Breast epithelium (tissue), 4 donors: ENCODE results near the gene GORAB. TPM values are rescaled to one million over a fixed set of nuclear protein-coding genes. Genes with fewer than 3 reads are reported as not detected.

Source experiments
- DNase-seq, 2 donors: peaks; one replicate each; pipeline ENCODE4 v3.0.0-alpha.2; 2019; ENCODE audit warnings: low spot score in 2 of 2
- H3K27ac ChIP-seq, 2 donors: fragments of 200-600 bp; sonication (generic) in 1 of 2; one replicate each; pipeline ENCODE4 v1.5.1; 2016 to 2019; ENCODE audit warnings: mild to moderate bottlenecking in 1 of 2
- H3K27me3 ChIP-seq, 2 donors: fragments of 200-600 bp; sonication (generic) in 1 of 2; one replicate each; pipeline versions ENCODE4 v1.5.1 to v1.6.0; 2017 to 2019; ENCODE audit warnings: control low read depth in 1 of 2, mild to moderate bottlenecking in 1 of 2
- H3K36me3 ChIP-seq: fragments of 200-600 bp; one replicate; pipeline ENCODE4 v1.5.1; 2019
- H3K4me1 ChIP-seq, 2 donors: fragments of 200-600 bp; sonication (generic); one replicate each; pipeline ENCODE4 v1.5.1; 2016 to 2019; ENCODE audit warnings: control low read depth in 1 of 2
- H3K4me3 ChIP-seq, 3 donors: fragments of 200-600 bp; sonication (generic); 1 replicate in 2 of 3; 2 replicates in 1 of 3; pipeline ENCODE4 v1.5.1; 2016 to 2019; ENCODE audit warnings: mild to moderate bottlenecking in 3 of 3, moderate library complexity in 2 of 3
- H3K9me3 ChIP-seq, 2 donors: fragments of 200-600 bp; sonication (generic) in 1 of 2; one replicate each; pipeline ENCODE4 v1.5.1; 2016 to 2019; ENCODE audit warnings: control low read depth in 1 of 2
- CTCF ChIP-seq, 3 donors: fragments of 450-650 bp; IDR thresholded peaks; one replicate each; pipeline ENCODE4 v1.5.1; 2016 to 2017; ENCODE audit warnings: antibody characterized with exemption in 3 of 3, mild to moderate bottlenecking in 3 of 3, moderate library complexity in 3 of 3
- POLR2A ChIP-seq: fragments of 450-650 bp; IDR thresholded peaks from one replicate; pipeline ENCODE4 v1.6.1; 2016; ENCODE audit warnings: antibody characterized with exemption, mild to moderate bottlenecking, moderate library complexity
- POLR2AphosphoS5 ChIP-seq, 3 donors: sonication (generic); formaldehyde crosslinking; IDR thresholded peaks; one replicate each; pipeline ENCODE4 v1.6.1; 2017; ENCODE audit warnings: antibody characterized with exemption in 3 of 3
- intact Hi-C: fragments of 100-400 bp; cut with DNase I; formaldehyde crosslinking; loops from one replicate; pipeline ENCODE4 v1.15.1; 2023; ENCODE audit warnings: low total_unique reads
- total RNA-seq, 3 donors: library from RNA; depleted of rRNA; stranded (reverse); fragments of >200 nt; gene quantifications; one replicate each; pipeline ENCODE4 v1.1.0, GENCODE V29; 2016

The GORAB gene
- total RNA-seq, 3 donors from 2014 or later = 14.1 to 19.8 (median 16.1) TPM

- H3K4me1 ChIP-seq = peaks cover 0 to 4% of the 10 kb centered on the region in 2 donors
- DNase-seq = no peak
- no peak overlapping the region for H3K4me3 ChIP-seq
- TF ChIP-seq POLR2AphosphoS5 (IDR thresholded peaks at IDR 0.05) (no peak), POLR2A (no peak), CTCF (IDR thresholded peaks at IDR 0.05) (no peak)
- no peak overlapping the region for H3K27ac ChIP-seq
- no peaks in the 10 kb centered on the region for H3K36me3 ChIP-seq
- no peaks in the 10 kb centered on the region for H3K27me3 ChIP-seq
- no peaks in the 10 kb centered on the region for H3K9me3 ChIP-seq
- intact Hi-C loops = no loop called here
These were observed 6.0 kb downstream of the GORAB start for GRCh38 chr1:170537798-170538503.

GRCh38 chr1:170538687-170539086 is 6.7 kb downstream of the GORAB start:
- no peaks in the 10 kb centered on the region for H3K36me3 ChIP-seq
- TF ChIP-seq CTCF (IDR thresholded peaks at IDR 0.05) (no peak), POLR2A (no peak)
- no peak for DNase-seq
- no peaks in the 10 kb centered on the region for H3K4me1 ChIP-seq
- H3K4me3 ChIP-seq = no peak overlapping the region
- no peak overlapping the region for H3K27ac ChIP-seq
- no peaks in the 10 kb centered on the region for H3K9me3 ChIP-seq
- intact Hi-C loops = no loop called here
- H3K27me3 ChIP-seq = no peaks in the 10 kb centered on the region

- Histone ChIP-seq H3K9me3 (no peaks in the 10 kb centered on the region), H3K27ac (no peak overlapping the region), H3K4me3 (no peak overlapping the region), H3K36me3 (no peaks in the 10 kb centered on the region), H3K27me3 (no peaks in the 10 kb centered on the region), H3K4me1 (no peaks in the 10 kb centered on the region)
- TF ChIP-seq POLR2AphosphoS5 (IDR thresholded peaks at IDR 0.05) = no peak
- no peak for TF ChIP-seq POLR2A
- no peak for TF ChIP-seq CTCF (IDR thresholded peaks at IDR 0.05)
- intact Hi-C loops = no loop called here
- no peak for DNase-seq
These were observed 7.2 kb downstream of the GORAB start for GRCh38 chr1:170539154-170539553.

GRCh38 chr1:170544624-170545023 is 12.7 kb downstream of the GORAB start:
- H3K4me3 ChIP-seq = no peak overlapping the region
- H3K4me1 ChIP-seq = no peaks in the 10 kb centered on the region
- DNase-seq = no peak
- no peaks in the 10 kb centered on the region for H3K9me3 ChIP-seq
- no peaks in the 10 kb centered on the region for H3K27me3 ChIP-seq
- peak overlapping the region in 1 of 2 donors; percentile 11 for H3K27ac ChIP-seq
- TF ChIP-seq POLR2A (no peak), CTCF (IDR thresholded peaks at IDR 0.05) (no peak), POLR2AphosphoS5 (IDR thresholded peaks at IDR 0.05) (no peak)
- H3K36me3 ChIP-seq = no peaks in the 10 kb centered on the region
- intact Hi-C loops = no loop called here

- Histone ChIP-seq H3K4me3 (no peak overlapping the region), H3K9me3 (no peaks in the 10 kb centered on the region), H3K4me1 (no peaks in the 10 kb centered on the region), H3K27ac (no peak overlapping the region), H3K36me3 (no peaks in the 10 kb centered on the region), H3K27me3 (no peaks in the 10 kb centered on the region)
- intact Hi-C loops = no loop called here
- DNase-seq = no peak
- TF ChIP-seq CTCF (IDR thresholded peaks at IDR 0.05) = no peak
- TF ChIP-seq POLR2A = no peak
- TF ChIP-seq POLR2AphosphoS5 (IDR thresholded peaks at IDR 0.05) = no peak
These were observed 13.5 kb downstream of the GORAB start for GRCh38 chr1:170545476-170545875.
